Keratinocyte (primary cell): Measurements from ENCODE around the gene SEMA4D. TPM values are rescaled to one million over a fixed set of nuclear protein-coding genes. Genes with fewer than 3 reads are reported as not detected.

Experiments
- DNase-seq: peaks from one replicate; pipeline ENCODE4 v3.0.0-alpha.2; 2011; ENCODE audit warnings: low read depth, missing footprints, low spot score
- FAIRE-seq: peaks from 2 replicates; lab custom pipeline; 2011; peaks lifted over from hg19 to GRCh38; lab: Jason Lieb, UNC
- H2AFZ ChIP-seq: 2 replicates; pipeline ENCODE4 v1.6.0; 2012; ENCODE audit warnings: low read length, control low read depth, inconsistent platforms; ENCODE audit not compliant: control insufficient read depth
- H3K27ac ChIP-seq: 2 replicates; pipeline ENCODE4 v1.5.1; 2011; ENCODE audit warnings: low read length; ENCODE audit not compliant: control insufficient read depth, insufficient read depth
- H3K27me3 ChIP-seq: 3 replicates; pipeline ENCODE4 v1.6.0; 2011; ENCODE audit warnings: low read length; ENCODE audit not compliant: control insufficient read depth, insufficient read depth; ENCODE audit errors: extremely low read depth
- H3K36me3 ChIP-seq, 2 experiments: 2 replicates in 1 of 2; 3 replicates in 1 of 2; pipeline ENCODE4 v1.5.1; 2011; ENCODE audit warnings: low read length in 2 of 2, mild to moderate bottlenecking in 1 of 2; ENCODE audit not compliant: control insufficient read depth in 2 of 2, insufficient read depth in 2 of 2; ENCODE audit errors: extremely low read depth in 1 of 2
- H3K4me1 ChIP-seq: 3 replicates; pipeline ENCODE4 v1.5.1; 2011; ENCODE audit warnings: low read length; ENCODE audit not compliant: control insufficient read depth, insufficient read depth; ENCODE audit errors: extremely low read depth
- H3K4me2 ChIP-seq: 3 replicates; pipeline ENCODE4 v1.6.0; 2011; ENCODE audit warnings: low read depth, low read length; ENCODE audit not compliant: control insufficient read depth, insufficient read depth; ENCODE audit errors: extremely low read depth
- H3K4me3 ChIP-seq, 3 experiments: fragments of 200-600 bp in 1 of 3; sonication (generic) in 1 of 3; 2 replicates in 2 of 3; 3 replicates in 1 of 3; pipeline ENCODE4 v1.5.1; 2011 to 2016; ENCODE audit warnings: low read length in 3 of 3, mild to moderate bottlenecking in 3 of 3, control low read depth in 2 of 3, inconsistent platforms in 1 of 3, low read depth in 1 of 3, mixed read lengths in 1 of 3, mixed run types in 1 of 3, moderate library complexity in 1 of 3; ENCODE audit not compliant: control insufficient read depth in 2 of 3, insufficient read depth in 2 of 3; ENCODE audit errors: extremely low read depth in 1 of 3
- H3K79me2 ChIP-seq: 2 replicates; pipeline ENCODE4 v1.6.0; 2012; ENCODE audit warnings: low read length; ENCODE audit not compliant: control insufficient read depth, insufficient read depth
- H3K9ac ChIP-seq: 3 replicates; pipeline ENCODE4 v1.6.0; 2011; ENCODE audit warnings: low read length; ENCODE audit not compliant: control insufficient read depth, insufficient read depth; ENCODE audit errors: extremely low read depth
- H3K9me1 ChIP-seq: 3 replicates; pipeline ENCODE4 v1.6.0; 2011; ENCODE audit warnings: low read length; ENCODE audit not compliant: control insufficient read depth, insufficient read depth; ENCODE audit errors: extremely low read depth
- H3K9me3 ChIP-seq: 2 replicates; pipeline ENCODE4 v1.5.1; 2012; ENCODE audit warnings: low read depth, low read length; ENCODE audit not compliant: control insufficient read depth
- H4K20me1 ChIP-seq: 3 replicates; pipeline ENCODE4 v1.6.0; 2011; ENCODE audit warnings: low read length; ENCODE audit not compliant: control insufficient read depth, insufficient read depth; ENCODE audit errors: extremely low read depth
- CTCF ChIP-seq, 3 experiments: IDR thresholded peaks in 1 of 3; conservative IDR thresholded peaks in 1 of 3; optimal IDR thresholded peaks in 1 of 3; 2 replicates in 2 of 3; 3 replicates in 1 of 3; pipeline versions ENCODE3 to v1.5.1; 2011; ENCODE audit warnings: low read length in 3 of 3, mild to moderate bottlenecking in 3 of 3, moderate library complexity in 2 of 3, control low read depth in 1 of 3, inconsistent platforms in 1 of 3; ENCODE audit not compliant: insufficient read depth in 2 of 3; ENCODE audit errors: extremely low read depth in 1 of 3
- EZH2 ChIP-seq: IDR thresholded peaks from one replicate; pipeline ENCODE4 v1.6.1; 2012; ENCODE audit warnings: inconsistent platforms, mild to moderate bottlenecking, low read length, moderate library complexity
- dilution Hi-C: fragments of 300-500 bp; cut with MboI; formaldehyde crosslinking; loops from one replicate; pipeline ENCODE4 v1.7.0; 2020; ENCODE audit warnings: low sequenced_read_pairs; ENCODE audit not compliant: extremely low pct_ligation_motif_present
- polyA plus RNA-seq, 5 experiments: library from polyadenylated mRNA; depleted of rRNA in 3 of 5; stranded (reverse) in 3 of 5; stranded (forward) in 1 of 5; unstranded in 1 of 5; fragments of >200 nt; gene quantifications; 1 replicate in 1 of 5; 2 replicates in 3 of 5; 3 replicates in 1 of 5; pipeline versions ENCODE4 v1.2.1 to v1.2.3, GENCODE V29; 2011 to 2012; ENCODE audit warnings: missing spikeins in 2 of 5, low read depth in 1 of 5, low replicate concordance in 1 of 5

Gene SEMA4D
- polyA plus RNA-seq, 1 donor (not counting 4 experiments of a cell fraction or from before 2014, with no cell fraction given): 0.43 TPM

GRCh38 chr9:89412951-89413350 lies 85.0 kb downstream of the SEMA4D start:
- DNase-seq: no peak
- Histone ChIP-seq H2AFZ (no peak overlapping the region), H3K9ac (no peak overlapping the region), H3K9me1 (no peaks in the 10 kb centered on the region), H3K4me3 (no peak overlapping the region), H4K20me1 (no peaks in the 10 kb centered on the region), H3K9me3 (no peaks in the 10 kb centered on the region), H3K4me2 (no peak overlapping the region), H3K36me3 (no peaks in the 10 kb centered on the region), H3K4me1 (no peaks in the 10 kb centered on the region), H3K27ac (no peak overlapping the region), H3K79me2 (no peaks in the 10 kb centered on the region), H3K27me3 (no peaks in the 10 kb centered on the region)
- FAIRE-seq: no peak
- dilution Hi-C loops: no loop called here
- TF ChIP-seq EZH2 (no peak), CTCF (optimal IDR thresholded peaks at IDR 0.05 in 1 of 3, IDR thresholded peaks at IDR 0.05 in 1 of 3, conservative IDR thresholded peaks at IDR 0.05 in 1 of 3; ENCODE audit: extremely low read depth in 1 of 3, insufficient read depth in 2 of 3, low read length in 3 of 3) (no peak)

- DNase-seq (no peak), FAIRE-seq (no peak)
- H3K79me2 ChIP-seq: no peaks in the 10 kb centered on the region
- no peak overlapping the region for H3K27ac ChIP-seq
- TF ChIP-seq EZH2 (no peak), CTCF (optimal IDR thresholded peaks at IDR 0.05 in 1 of 3, IDR thresholded peaks at IDR 0.05 in 1 of 3, conservative IDR thresholded peaks at IDR 0.05 in 1 of 3; ENCODE audit: extremely low read depth in 1 of 3, insufficient read depth in 2 of 3, low read length in 3 of 3) (no peak)
- no peak overlapping the region for H3K4me3 ChIP-seq
- no peak overlapping the region for H2AFZ ChIP-seq
- H3K27me3 ChIP-seq: no peaks in the 10 kb centered on the region
- H3K9ac ChIP-seq: no peak overlapping the region
- dilution Hi-C loops: no loop called here
- no peak overlapping the region for H3K4me2 ChIP-seq
- no peaks in the 10 kb centered on the region for H4K20me1 ChIP-seq
- no peaks in the 10 kb centered on the region for H3K36me3 ChIP-seq
- no peaks in the 10 kb centered on the region for H3K9me1 ChIP-seq
- no peaks in the 10 kb centered on the region for H3K4me1 ChIP-seq
- H3K9me3 ChIP-seq: no peaks in the 10 kb centered on the region
Observed at GRCh38 chr9:89412541-89412940, 85.4 kb downstream of the SEMA4D start.
